ENCODE data around the gene ALDH1L2. TPM values are rescaled to one million over a fixed set of nuclear protein-coding genes. Genes with fewer than 3 reads are reported as not detected.

Gene ALDH1L2
- total and polyA plus RNA-seq, 9 of the 15 experiments (the other 6 are each of a cell fraction or from before 2014, with no cell fraction given) = 1.1 to 9.9 (median 3.8) TPM

- Histone ChIP-seq H3K4me2 (ENCODE audit: insufficient read depth, low read length) (no peak overlapping the region), H2AFZ (ENCODE audit: low read depth, low read length) (no peak overlapping the region), H4K20me1 (replicated peaks; ENCODE audit: control insufficient read depth, insufficient read depth, low read length) (no peaks in the 10 kb centered on the region), H3K9me3 (replicated peaks; ENCODE audit: control insufficient read depth, insufficient read depth, low read depth, low read length) (no peaks in the 10 kb centered on the region), H3K36me3 (ENCODE audit: control insufficient read depth, insufficient read depth, low read length) (peaks cover 24% of the 10 kb centered on the region), H3K4me1 (replicated peaks in 1 of 2; ENCODE audit: control insufficient read depth in 2 of 2, insufficient read depth in 2 of 2, low read length in 2 of 2) (no peaks in the 10 kb centered on the region), H3K4me3 (no peak overlapping the region), H3K9ac (ENCODE audit: insufficient read depth in 1 of 2, low read depth in 2 of 2, low read length in 2 of 2) (no peak overlapping the region), H3K79me2 (ENCODE audit: control insufficient read depth, insufficient read depth, low read length) (no peaks in the 10 kb centered on the region), H3K27ac (ENCODE audit: extremely low read depth, low read depth, low read length) (no peak overlapping the region), H3K27me3 (ENCODE audit: control insufficient read depth in 2 of 2, insufficient read depth in 2 of 2, low read length in 2 of 2) (no peaks in the 10 kb centered on the region), H3K9me1 (ENCODE audit: control insufficient read depth, insufficient read depth, low read length) (no peaks in the 10 kb centered on the region)
- intact Hi-C loops (cut with micrococcal nuclease) = no loop called here
- WGBS (ENCODE audit: insufficient coverage, low coverage, missing lambda C conversion rate) = 87% methylated on average over 8 of the region's 9 CpGs
- BruUV-seq (replicated peaks) = no TSS peak
- TF ChIP-seq FIP1L1 (IDR thresholded peaks at IDR 0.05; ENCODE audit: low read depth, low read length, poor library complexity, severe bottlenecking) (no peak), ARHGAP35 (IDR thresholded peaks at IDR 0.05; ENCODE audit: partially characterized antibody) (no peak), BHLHE40 (IDR thresholded peaks at IDR 0.05; ENCODE audit: low read length) (no peak), ETV5 (CRISPR knock-in tag; IDR thresholded peaks at IDR 0.05; ENCODE audit: low read depth) (no peak), ZNF311 (CRISPR knock-in tag; IDR thresholded peaks at IDR 0.05) (no peak), SMARCB1 (IDR thresholded peaks at IDR 0.05; ENCODE audit: insufficient read length, low read depth) (no peak), FOXK1 (CRISPR knock-in tag; IDR thresholded peaks at IDR 0.05; ENCODE audit: borderline replicate concordance) (no peak), CLOCK (CRISPR knock-in tag; IDR thresholded peaks at IDR 0.05; ENCODE audit: borderline replicate concordance) (no peak)
- TF ChIP-seq, protein P1, sequence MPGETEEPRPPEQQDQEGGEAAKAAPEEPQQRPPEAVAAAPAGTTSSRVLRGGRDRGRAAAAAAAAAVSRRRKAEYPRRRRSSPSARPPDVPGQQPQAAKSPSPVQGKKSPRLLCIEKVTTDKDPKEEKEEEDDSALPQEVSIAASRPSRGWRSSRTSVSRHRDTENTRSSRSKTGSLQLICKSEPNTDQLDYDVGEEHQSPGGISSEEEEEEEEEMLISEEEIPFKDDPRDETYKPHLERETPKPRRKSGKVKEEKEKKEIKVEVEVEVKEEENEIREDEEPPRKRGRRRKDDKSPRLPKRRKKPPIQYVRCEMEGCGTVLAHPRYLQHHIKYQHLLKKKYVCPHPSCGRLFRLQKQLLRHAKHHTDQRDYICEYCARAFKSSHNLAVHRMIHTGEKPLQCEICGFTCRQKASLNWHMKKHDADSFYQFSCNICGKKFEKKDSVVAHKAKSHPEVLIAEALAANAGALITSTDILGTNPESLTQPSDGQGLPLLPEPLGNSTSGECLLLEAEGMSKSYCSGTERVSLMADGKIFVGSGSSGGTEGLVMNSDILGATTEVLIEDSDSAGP (CRISPR knock-in tag; IDR thresholded peaks at IDR 0.05) = no peak
- TF ChIP-seq, protein P2, sequence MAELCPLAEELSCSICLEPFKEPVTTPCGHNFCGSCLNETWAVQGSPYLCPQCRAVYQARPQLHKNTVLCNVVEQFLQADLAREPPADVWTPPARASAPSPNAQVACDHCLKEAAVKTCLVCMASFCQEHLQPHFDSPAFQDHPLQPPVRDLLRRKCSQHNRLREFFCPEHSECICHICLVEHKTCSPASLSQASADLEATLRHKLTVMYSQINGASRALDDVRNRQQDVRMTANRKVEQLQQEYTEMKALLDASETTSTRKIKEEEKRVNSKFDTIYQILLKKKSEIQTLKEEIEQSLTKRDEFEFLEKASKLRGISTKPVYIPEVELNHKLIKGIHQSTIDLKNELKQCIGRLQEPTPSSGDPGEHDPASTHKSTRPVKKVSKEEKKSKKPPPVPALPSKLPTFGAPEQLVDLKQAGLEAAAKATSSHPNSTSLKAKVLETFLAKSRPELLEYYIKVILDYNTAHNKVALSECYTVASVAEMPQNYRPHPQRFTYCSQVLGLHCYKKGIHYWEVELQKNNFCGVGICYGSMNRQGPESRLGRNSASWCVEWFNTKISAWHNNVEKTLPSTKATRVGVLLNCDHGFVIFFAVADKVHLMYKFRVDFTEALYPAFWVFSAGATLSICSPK (IDR thresholded peaks at IDR 0.05; ENCODE audit: borderline replicate concordance) = no peak
- TF ChIP-seq, protein P3, sequence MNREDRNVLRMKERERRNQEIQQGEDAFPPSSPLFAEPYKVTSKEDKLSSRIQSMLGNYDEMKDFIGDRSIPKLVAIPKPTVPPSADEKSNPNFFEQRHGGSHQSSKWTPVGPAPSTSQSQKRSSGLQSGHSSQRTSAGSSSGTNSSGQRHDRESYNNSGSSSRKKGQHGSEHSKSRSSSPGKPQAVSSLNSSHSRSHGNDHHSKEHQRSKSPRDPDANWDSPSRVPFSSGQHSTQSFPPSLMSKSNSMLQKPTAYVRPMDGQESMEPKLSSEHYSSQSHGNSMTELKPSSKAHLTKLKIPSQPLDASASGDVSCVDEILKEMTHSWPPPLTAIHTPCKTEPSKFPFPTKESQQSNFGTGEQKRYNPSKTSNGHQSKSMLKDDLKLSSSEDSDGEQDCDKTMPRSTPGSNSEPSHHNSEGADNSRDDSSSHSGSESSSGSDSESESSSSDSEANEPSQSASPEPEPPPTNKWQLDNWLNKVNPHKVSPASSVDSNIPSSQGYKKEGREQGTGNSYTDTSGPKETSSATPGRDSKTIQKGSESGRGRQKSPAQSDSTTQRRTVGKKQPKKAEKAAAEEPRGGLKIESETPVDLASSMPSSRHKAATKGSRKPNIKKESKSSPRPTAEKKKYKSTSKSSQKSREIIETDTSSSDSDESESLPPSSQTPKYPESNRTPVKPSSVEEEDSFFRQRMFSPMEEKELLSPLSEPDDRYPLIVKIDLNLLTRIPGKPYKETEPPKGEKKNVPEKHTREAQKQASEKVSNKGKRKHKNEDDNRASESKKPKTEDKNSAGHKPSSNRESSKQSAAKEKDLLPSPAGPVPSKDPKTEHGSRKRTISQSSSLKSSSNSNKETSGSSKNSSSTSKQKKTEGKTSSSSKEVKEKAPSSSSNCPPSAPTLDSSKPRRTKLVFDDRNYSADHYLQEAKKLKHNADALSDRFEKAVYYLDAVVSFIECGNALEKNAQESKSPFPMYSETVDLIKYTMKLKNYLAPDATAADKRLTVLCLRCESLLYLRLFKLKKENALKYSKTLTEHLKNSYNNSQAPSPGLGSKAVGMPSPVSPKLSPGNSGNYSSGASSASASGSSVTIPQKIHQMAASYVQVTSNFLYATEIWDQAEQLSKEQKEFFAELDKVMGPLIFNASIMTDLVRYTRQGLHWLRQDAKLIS (CRISPR knock-in tag; IDR thresholded peaks at IDR 0.05) = no peak
- DNase-seq (ENCODE audit: extremely low read depth in 1 of 4, low spot score in 3 of 4) (no peak), FAIRE-seq (no peak), ATAC-seq (no peak; the same call in 1 of the 3 replicates)
- POLR2A ChIA-PET = no interaction called here
- in situ Hi-C loops (cut with MboI) = no loop called here
- CTCF ChIA-PET (ENCODE audit: low intra/inter-chr PET ratio) = no interaction called here
These were observed 65.5 kb downstream of the ALDH1L2 start for GRCh38 chr12:105018776-105019175.

All from K562 (cell line).